ENCODE results near the gene ARHGEF10L.
"Not testable (repeated sequence)": the region's sequence is repeated elsewhere in the genome, so short reads cannot be mapped to it uniquely, and the experiment has no call there.

The ARHGEF10L gene

DNA sequence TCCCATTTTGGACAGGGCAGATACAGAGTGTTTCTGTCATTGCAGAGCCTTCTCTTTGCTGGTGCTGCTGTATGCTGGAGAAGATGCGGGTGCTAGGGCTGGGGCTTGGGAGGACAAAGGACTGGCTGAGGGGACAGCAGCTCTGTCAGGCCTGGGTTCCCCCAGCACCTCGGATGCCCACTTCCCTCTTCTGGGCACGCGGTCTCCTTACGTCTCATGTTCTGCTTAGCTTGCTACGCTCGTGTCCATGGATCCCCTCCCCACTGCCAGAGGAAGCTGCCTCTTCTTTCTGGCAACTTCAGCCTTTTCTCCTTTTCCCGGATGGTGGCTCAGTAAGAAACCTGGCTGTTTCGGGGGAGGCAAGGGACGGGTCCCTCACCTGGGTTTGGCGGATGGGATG, 75.7 kb downstream of the ARHGEF10L start:
- no peak for DNase-seq

DNA sequence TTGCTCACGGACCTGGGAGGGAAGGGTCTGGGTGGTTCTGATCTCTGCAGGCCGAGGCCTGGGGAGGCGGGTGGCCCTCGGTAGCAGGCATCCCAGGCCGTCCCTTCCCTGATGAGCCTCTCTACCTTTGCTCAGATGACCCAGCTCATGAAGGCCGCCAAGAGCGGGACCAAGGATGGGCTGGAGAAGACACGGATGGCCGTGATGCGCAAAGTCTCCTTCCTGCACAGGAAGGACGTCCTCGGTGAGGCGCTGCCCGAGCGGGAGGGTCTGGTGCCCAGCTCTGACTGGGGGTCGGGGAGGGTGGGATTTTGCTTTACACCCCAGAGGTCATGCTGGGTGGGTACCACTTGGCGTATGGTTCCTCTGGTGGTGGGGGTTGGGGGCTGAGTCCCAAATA, 76.5 kb downstream of the ARHGEF10L start:
- DNase-seq: no peak

DNA sequence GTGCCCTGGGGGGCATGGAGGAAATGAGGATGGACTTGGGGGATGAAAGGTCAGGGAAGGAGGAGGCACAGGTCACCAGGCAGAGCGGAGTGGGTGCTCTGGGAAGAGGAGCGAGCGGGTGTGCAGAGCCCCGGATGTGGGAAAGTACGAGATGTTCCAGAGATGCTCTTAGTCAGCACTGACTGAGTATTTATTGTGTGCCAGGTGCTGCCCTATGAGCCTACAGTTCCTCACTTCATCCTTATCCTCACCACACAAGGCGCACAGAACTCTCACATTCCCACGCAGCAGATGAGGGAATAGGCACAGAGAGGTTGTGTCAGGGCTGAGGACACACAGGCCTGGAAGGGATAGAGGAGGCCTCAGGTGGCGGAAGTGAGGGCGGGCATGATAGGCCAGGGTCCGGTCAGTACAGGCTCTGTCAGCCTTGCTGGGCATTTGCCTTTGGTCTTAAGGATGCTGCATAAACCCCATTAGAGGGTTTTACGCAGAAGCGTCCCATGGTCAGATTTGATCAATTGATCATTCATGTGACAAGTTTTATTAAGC, 77.3 kb downstream of the ARHGEF10L start:
- no peak for DNase-seq

DNA sequence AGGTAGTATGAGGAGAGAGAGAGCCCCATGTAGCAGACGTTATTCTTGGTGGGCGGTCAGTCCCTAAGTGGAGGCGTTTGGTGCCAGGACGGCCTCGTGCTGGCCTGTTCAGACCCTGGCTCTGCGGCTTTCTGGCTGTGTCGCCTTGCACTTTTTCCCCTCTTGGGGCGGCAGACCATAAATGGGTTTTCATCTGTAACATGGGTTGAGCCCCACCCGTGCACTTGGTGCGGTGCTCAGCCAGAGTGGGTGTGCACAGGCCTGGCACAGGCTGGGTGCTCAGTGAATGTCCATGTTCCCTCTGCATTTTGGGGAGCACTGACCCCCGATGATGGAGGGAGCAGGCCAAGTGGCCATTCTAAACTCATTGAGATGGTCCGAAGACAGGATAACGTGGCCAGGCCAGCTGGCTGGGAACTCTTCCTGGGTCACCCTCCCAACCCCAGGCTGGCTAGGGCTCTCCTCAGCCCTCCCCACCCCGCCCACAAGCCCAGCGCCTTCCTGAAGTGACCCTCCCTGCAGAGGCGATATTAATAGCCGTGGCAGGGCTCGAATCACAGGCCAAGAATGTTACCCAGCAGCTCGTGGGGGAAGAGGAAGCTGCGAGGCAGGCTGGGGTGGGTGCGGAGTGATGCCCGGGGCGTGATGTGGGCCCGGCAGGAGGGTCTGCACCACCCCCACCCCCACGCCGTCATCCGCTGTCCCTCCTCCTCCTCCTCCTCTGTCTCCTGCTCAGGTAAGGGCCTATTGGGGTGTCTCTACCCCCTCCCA, 78.5 kb downstream of the ARHGEF10L start:
- DNase-seq: no peak

DNA sequence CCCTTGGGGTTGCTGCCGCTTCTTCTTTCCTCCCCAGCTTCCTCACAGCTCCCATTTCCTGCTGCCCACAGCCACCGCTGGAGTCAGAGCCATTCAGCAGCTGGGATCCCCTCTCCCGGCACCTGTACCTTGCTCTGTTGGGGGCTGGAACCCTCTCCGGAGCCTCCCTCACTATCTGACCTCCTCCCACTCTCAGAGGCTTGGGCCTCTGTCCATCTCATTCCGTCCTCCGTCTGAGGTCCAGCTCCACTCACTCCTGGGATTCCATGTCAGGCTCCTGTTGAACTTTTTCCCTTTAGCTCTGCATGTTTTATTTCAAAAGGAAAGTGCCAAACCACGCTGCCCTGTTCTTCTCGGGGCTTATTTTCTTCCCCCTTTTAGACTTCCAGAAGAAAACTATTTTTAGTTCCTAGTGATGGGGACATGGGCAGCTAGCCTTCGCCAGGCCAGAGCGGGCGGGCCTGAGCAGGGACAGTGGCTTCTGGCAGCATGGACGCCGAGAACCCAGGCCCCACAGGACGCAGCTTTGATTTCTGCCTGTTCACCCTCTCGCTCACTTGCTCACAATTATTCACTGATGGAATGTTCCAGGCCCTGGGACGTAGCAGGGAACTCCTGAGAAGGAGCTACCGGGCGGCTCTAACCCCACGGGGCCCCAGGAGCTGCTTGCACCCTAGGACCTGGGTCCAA, 79.2 kb downstream of the ARHGEF10L start:
- no peak for DNase-seq

DNA sequence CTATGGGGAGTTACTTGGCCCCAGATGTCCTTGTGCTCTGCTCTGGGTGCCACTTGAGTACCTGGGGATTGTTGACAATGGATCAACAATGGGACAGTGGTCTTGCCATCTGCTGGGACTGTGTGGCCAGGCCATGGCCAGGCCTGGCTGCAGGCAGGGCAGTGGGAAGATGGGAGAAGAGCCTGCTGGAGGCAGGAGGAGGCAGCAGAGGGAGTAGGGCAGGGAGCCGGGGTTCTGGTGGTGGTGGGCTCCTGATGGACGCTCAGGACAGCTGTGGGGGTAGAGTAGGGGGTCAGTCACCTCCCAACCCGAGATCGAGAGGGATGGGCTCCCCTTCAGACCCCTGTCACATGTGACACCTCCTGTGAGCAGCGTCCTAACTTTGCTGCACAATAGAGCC, 81.0 kb downstream of the ARHGEF10L start:
- no peak for DNase-seq

DNA sequence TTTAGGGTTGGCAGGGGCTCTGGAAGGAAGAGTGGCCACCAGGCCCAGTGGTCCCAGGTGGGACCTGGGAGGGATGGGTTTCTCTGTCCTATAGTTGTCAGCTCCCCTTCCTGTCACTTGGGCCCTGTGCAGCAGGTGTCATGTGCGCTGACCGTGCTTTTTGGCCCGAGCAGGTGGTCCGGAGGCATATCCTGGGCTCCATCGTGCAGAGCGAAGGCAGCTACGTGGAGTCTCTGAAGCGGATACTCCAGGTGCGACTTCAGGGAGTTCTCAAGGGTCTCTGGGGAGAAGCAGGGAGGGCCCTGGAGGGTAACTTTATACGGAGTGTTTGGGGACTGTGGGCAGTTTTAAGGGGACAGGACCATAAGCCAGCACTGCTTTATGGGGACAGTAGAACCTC, 82.2 kb downstream of the ARHGEF10L start:
- no peak for DNase-seq

DNA sequence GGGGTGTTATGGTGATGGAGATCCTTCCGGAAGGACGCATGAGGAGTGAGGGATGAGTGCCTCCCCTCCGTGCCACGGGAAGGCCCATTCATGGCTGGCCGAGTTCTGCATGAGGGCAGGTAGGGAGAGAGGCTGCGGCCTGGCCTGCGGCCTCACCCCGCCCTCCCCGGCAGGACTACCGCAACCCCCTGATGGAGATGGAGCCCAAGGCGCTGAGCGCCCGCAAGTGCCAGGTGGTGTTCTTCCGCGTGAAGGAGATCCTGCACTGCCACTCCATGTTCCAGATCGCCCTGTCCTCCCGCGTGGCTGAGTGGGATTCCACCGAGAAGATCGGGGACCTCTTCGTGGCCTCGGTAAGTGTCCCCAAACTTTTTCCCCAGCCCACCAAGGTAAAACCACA, 83.3 kb downstream of the ARHGEF10L start:
- no peak for DNase-seq

DNA sequence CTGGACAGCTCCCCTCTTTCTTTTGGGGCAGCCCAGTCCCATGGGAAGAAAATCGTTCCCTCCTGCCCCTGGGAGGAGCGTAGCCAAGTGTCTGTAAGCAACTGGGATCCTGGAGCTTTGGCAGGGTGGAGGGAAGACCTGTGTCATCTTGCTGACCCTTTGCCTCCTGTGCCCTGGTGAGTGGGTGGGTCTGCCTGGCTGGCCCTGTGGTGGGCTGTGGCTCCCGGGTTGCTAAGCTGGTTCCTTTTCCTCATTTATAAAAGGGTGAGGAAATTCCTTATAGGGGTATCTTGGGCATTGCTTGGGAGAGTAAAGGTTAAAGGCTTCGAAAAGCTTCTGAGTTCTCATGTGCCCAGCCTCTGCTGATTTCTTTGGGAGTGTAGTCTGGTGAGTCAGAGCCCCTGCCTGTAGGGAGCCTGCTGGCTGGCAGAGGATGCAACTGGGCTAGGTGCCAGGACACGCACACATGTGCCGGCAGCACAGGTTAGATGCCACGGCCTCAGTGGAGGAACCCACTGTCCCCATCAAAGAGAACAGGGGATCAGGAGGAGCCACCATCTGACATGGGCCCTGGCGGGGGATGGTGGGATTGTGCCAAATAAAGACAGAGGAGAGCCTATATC, 85.2 kb downstream of the ARHGEF10L start:
- DNase-seq: no peak

DNA sequence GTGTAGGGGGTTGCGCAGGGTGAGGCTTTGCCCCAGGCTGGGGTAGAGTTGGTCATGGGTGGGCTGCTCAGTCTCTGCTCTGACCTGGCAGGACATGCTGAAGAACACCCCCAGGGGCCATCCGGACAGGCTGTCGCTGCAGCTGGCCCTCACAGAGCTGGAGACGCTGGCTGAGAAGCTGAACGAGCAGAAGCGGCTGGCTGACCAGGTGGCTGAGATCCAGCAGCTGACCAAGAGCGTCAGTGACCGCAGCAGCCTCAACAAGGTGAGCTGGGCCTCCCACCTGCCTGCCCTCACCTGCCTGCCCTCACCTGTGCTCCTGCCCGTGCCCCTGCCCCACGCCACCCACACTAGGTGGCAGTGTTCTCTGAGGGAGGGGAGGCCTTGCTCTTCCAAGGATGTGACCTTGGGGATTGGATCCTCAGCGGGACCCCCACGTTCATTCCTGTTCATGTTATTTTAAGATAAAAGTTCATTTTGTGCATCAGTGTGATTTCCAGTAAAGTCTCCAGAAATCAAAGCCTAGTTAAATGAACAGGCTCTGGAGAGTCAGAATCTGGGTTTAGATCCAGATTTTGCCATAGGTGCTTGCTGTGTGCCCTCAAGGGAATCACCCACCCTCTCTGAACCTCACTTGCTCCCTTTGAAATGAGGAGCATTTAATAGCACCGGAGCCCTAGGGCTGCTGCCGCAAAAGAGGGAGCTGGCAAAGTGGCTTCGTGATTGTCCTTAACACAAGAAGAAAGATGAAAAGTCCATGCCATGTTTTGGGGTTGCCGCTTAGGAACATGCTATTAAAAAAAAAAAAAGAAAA, 87.9 kb downstream of the ARHGEF10L start:
- no peak for DNase-seq

DNA sequence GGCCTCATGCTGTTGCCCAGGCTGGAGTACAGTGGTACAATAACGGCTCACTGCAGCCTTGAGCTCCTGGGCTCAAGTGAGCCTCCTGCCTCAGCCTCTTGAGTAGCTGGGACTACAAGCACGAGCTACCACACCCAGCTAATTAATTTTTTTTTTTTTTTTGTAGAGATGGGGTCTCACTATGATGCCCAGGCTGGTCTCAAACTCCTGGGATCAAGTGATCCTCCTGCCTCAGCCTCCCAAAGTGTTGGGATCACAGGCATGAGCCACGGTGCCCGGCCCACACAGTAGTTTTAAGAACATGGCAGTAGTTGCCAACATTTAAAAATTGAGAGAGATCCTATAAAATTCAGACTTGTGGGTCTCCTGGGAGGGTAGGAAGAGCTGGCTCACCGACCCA, 89.5 kb downstream of the ARHGEF10L start:
- not testable (repeated sequence) for DNase-seq

DNA sequence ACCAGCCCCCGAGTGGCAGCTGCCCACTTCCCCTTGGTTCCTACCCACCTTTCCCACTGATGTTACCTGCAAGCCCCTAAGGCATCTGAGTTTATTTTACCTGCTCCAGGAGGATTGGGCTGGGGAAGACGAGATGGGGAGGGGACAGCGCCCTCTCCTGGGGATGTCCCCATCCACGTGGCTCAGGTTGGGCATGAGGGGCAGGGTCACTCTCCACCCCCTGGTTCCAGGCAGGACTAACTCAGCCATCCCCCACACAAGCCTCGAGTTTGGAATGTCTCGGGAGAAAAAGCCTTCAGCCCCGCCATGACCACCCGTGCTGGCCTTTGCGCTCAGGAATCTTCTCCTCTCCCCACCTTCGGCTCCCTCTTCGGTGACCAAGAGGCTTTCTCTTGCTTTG, 90.0 kb downstream of the ARHGEF10L start:
- DNase-seq: no peak

DNA sequence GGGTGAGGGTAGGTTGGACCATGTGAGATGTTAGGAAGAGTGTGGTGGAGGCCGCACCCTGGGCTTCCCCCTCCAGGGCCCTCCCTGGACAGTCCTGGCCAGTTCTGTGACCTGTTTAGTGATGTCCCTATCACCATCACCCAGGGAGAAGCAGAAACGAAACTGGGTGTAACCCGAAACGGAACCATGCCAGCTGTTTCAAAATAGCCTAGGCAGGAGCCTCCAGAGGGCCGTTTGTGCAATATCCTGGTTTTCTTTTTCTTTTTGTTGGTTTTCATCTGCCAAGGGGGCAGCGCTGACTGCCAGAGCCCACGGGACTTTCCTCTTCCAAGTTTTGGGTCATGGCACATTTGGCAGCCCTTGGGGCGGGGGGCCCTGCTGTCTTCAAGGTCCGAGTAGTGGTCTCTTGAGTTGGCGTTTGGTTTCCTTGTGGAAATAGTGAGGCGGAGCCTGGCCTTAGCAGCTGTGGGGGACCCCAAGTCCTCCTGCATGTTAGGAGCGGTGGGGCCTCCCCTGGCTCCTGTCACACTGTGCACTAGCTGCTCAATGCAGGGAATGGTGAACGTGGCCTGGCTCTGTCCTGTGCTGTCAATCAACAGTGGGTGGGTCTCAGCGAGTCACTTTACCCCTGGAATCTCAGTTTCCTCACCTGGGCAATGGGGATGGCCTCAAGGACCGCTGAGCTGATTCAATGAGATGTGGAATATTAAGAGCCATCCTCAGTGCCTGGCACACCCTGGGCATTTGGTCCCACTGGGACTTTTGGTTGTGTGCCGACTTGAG, 90.7 kb downstream of the ARHGEF10L start:
- no peak for DNase-seq

DNA sequence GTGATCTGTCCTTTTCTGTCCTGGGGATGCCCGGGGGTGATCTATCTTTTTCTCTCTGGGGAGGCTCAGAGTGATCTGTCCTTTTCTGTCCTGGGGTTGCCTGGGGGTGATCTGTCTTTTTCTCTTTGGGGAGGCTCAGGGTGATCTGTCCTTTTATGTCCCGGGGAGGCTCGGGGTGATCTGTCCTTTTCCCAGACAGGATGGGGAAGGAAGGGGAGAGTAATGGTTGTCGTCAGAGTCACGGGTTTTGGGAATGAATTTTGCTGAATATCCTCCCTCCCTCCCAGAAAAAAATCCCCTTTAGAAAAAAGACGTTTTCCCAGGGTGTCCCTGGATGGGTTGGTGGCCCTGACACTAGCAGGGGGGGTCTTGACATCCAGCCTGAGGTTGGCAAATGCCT, 91.5 kb downstream of the ARHGEF10L start:
- DNase-seq: no peak

DNA sequence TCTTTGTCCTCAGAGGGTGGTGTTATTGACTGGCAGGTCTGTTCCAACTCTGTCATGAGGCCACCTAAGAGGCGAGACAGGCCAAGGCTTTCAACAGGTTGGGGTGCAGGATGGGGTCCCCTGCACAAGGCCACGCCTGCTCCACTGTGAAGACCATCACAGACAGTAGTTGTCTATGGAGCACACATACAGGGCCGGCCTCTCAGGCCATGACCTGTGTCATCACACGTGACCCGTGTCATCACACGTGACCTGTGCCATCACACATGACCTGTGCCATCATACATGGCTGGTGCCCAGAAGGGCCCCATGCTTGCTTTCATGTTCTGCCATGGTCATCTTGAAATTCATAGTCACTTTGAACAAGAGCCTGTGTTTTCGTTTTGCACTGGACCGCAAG, 91.9 kb downstream of the ARHGEF10L start:
- no peak for DNase-seq

DNA sequence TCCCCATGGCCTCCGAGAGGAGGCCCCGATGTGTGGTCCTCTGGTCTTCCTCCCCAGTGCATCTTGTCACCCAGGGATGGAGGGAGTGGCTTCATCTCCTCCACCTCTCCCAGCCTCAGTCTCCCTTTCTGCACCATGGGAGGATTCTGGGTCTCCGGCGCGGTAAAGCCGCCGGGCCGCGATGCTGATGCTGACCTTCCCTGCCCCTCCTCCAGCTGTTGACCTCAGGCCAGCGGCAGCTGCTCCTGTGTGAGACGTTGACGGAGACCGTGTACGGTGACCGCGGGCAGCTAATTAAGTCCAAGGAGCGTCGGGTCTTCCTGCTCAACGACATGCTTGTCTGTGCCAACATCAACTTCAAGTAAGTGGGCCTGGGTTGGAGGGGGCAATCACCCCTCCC, 92.6 kb downstream of the ARHGEF10L start:
- no peak for DNase-seq

DNA sequence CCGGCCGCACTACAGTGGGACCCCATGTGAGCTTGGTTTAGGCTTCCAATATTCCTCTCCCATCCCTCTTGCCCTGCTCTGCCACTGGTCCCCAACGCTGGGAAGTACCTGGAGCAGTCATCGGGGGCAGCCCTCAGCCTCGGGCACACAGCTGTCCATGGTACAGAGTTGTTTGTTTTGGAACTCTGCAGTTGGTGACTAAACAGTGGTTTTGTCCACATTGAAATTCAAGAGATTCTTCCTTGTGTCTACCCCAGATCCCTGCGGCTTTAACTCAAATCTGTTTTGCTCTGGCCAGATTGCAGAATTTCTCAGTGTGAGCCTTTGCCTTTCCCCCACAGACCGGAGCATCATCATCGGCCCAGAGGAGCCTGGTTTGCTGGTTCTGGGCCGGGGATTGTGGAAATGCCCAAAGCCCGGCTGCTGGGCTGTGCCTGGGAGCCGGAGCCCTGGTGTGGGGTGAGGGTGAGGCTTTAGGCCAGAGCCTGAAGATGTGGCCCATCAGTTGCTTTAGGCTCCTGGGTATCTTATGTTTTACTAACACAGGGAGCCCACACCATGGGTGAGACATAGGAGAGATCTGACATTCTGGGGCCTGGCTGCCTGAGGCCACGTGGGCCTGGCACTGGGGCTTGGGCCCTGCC, 93.2 kb downstream of the ARHGEF10L start:
- DNase-seq: no peak

DNA sequence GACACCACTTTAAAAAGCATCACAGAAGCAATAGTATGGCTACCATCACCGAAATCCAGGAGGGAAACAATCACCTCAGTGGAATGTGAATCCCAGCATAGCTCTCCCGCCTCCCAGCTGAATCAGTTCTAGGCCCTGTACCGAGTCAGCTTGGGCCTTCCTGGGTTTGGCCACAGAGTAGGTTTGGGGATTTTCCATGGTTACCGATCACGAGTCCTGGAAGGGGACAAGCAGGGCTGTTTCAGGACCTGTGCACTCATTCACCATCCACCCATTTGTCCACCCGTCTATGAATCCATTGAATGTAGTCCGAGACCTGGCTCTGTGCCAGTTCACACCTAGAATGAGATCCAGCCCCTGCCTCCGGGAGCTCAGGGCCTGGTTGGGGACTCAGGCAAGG, 94.2 kb downstream of the ARHGEF10L start:
- no peak for DNase-seq

DNA sequence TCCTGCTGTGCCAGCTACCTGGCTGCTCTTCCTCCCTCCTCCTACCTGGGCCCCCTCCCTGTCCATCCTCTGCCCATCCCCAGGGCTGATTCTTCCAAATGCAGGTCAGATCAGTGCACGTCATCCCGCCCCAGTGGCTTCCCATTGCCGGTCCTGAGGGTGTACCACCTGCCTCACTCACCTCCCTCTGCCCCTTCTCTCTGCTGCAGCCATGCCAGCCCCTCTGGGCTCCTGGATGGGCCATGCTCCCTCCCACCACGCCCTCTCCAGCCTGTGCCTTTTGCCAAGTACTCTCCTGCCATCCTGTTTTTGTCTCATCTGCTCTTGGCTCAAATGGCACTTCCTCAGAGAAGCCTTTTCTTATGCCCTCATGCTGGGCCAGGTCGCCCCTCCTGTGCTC, 95.8 kb downstream of the ARHGEF10L start:
- DNase-seq: no peak

DNA sequence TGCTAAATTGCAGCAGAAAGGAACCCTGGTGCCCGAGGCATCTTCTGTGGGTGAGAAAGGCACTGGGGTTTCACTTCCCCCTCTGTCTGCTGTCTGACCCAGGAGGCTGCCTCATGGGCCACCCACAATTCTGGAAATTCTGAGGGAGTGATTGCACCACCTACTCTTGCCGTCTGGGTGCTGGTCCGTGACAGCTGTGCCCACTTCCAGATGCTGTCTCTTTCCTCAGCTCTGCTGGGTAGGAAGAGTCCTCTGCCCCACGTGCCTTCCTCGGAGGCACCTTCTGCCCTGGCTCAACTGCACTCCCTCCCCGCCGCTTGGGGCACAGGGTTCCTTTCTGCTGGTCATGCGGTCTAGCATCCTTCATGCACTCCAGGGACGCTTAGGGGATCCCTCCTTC, 96.3 kb downstream of the ARHGEF10L start:
- no peak for DNase-seq

DNA sequence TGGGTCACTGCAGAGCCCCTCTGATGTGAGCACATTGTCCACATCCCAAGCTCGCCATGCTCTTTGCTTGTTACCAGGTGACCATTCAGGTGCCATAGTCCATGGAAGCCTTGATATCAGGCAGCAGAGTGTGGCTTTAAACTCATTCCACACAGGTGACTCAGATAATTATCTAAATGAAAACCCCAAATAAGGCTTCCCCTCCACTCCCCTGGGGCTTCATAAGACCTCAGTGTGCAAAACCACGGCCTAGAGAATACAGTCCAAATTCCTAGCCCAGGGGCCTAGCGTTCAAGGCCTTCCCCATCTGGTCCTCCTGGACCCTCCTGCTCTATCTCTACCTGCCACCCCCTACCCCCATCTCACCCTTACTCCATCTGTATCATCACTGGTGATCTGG, 97.1 kb downstream of the ARHGEF10L start:
- no peak for DNase-seq

DNA sequence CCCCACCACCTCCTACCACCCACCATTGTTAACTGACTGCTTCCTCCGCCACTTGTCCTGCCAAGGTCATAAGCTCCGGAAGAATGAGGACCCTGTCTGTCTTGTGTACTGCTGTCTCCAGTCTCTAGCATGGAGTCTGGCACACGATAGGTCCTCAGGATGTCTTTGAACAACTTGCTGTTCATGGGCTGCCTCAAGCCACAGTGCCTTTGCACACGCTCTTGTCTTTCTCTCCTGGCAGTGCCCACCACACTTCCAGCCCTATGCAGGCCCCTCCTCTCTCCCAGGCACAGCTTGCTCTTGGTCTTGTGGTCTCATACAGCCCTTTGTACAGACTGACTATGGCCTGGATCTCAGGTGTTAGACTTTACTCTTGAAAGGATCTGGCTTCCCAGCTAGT, 97.6 kb downstream of the ARHGEF10L start:
- no peak for DNase-seq

Measured in activated effector memory CD4-positive, alpha-beta T cell treated with anti-CD3 and anti-CD28 coated beads, Interleukin-2, amount 50 U/mL, for 16 hours (primary cell).